ENCODE measurements around the gene PFN2. TPM values are rescaled to one million over a fixed set of nuclear protein-coding genes. Genes with fewer than 3 reads are reported as not detected.

The PFN2 gene
- total RNA-seq, 1 donor from 2014 or later = 181 TPM

- no peak for DNase-seq (ENCODE audit: low read depth)
These were observed 53.5 kb downstream of the PFN2 start for GRCh38 chr3:149917124-149917667.

Other genes with a start within 250 kb of the PFN2 start
- 47.6 and 54.2 TPM in 2 replicates for gene COMMD2, start 218.4 kb downstream of the PFN2 start, total RNA-seq
- not detected in 2 replicates for gene ANKUB1, start 178.3 kb downstream of the PFN2 start, total RNA-seq
- 75.2 and 101 TPM in 2 replicates for gene RNF13, start 157.7 kb downstream of the PFN2 start, total RNA-seq